Mesenteric fat pad (tissue), 1 donor: ENCODE results near the gene SUMO3. TPM values are rescaled to one million over a fixed set of nuclear protein-coding genes. Genes with fewer than 3 reads are reported as not detected.

Experiments used
- DNase-seq: peaks from one replicate; pipeline ENCODE4 v3.0.0-alpha.2; 2020; ENCODE audit warnings: low spot score
- total RNA-seq: library from RNA; stranded (reverse); fragmentation: NEBNext Ultra II Directional; extraction: Animal tissue kit (Norgen Biotek cat#: 25700); gene quantifications from one replicate; pipeline ENCODE4 v1.2.1, GENCODE V29; 2021
- donor health status: DM: yes; HTN: yes; CAD: no.

SUMO3 gene
- total RNA-seq, 1 donor from 2014 or later: 82.2 TPM

DNA sequence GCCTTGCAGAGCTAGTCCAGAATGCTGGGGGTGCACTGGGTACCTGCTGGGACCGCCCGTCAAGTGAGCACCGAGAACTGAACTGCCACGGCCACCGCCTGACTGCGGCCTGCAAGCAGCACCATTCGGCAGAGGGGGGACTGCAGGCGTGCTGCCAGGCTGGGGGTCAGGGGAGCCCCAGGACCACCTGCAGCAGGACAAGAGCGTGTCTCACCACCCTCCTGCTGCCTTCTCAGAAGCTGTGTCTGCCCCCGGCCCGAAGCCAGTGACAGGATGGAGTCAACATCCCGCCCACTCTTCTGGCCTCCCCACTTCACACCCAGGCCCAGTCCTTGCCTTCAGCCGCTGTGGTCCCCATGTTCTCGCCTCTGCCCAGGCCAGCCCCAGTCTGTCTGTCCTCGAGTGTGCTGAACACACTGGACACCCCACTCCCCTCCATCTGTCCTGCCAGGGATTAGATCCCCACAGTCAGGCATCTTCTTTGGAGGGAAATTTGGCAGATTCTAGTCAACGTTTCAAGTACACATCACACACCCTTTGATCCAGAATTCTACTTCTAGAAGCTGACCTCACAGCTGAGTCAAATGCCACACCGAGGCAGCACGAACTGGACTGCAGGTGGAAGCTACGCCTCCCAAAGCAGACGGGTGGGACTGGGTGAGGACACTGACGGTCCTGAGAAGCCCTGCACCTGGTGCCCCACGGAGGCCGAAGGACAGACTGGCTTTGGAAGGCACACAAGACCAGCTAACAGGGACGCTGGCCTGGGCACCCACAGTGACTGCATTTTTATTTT lies 29.6 kb upstream of the SUMO3 start:
- DNase-seq: peak; percentile 85

DNA sequence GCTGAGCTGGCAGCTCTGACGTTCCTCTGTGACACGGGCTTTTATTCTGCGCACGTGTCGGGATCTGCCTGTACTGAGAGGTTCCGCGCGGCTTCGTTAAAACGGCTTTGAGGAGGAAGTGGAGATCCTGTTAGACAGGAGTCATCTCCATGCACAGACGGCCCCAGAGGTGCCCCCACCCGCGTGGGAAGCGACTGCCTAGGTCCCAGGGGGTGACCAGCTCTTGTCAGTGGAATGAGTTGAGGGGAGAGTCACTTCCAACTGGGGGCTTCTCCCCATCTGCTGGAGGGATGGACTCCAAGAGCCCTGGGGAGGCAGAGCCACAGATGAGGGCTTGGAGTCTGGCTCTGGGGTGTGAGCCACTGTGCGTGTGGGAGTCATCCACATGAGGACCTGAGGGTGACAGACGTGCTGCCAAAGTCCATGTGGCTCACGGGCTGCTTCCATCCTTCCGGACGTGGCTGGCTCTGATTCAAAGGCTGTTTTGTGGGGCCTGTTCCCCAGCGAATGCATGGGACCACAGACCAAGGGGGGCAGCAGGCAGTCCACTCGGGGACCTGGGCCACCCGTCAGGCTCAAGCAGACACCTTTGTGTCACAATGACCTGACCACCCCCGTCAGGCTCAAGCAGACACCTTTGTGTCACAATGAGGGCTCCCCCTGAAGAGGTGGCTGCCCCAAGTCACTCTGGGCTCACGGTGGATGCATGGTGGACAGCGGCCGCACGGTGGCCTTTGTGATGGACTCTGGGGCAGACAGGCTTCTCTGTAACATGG lies 28.8 kb upstream of the SUMO3 start:
- peak; percentile 91 for DNase-seq

DNA sequence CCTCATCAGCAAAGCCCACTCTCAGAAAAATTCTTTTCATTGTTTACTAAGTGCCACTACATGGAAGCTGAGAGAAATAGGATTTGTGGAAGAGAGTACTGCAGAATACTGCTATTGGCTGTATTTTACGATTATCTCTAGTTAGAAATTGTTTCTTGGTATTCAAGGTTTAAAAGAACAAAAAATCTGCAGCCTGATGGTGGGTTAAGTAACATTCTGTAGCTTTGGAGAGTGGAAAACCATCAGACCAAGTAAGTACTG lies 28.3 kb upstream of the SUMO3 start:
- no peak for DNase-seq

DNA sequence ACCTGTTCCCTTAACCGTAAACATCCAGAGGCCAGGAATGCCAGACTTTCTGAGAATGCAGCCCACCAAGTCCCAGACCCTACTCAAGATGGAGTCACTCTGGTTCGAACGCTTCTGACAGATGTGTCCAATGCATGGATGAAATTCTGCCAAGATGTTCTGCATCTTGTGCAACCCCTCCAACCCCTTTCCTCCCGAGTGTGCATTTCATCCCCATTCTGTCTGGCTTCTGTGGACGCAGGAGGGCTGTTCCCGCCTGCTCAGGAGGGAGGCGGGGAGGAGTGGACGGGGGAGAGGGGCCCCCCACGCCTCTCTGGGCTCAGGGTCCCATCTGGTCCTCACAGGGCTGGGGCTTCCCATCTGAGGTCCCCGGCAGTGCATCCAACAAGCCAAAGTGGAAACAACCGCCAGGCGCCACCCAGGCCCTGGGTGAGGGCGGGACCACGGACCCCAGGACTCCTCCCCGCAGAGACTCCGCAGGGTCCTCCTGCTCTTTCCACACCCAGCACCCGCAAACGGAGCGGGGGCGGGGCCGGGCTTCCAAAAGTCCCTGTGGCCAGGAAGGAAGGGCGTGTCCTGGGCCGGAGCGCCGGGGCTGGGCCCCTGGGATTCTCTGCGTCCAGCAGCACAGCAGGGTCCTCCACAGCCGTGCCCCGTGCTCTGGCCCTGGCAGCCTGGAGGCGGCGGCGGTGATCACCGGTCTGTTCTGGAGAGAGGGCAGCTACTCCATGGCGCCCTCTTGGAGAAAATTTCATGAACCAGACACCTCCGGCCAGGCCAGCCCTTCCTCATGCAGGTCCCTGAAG lies 27.8 kb upstream of the SUMO3 start:
- peak; percentile 91 for DNase-seq

DNA sequence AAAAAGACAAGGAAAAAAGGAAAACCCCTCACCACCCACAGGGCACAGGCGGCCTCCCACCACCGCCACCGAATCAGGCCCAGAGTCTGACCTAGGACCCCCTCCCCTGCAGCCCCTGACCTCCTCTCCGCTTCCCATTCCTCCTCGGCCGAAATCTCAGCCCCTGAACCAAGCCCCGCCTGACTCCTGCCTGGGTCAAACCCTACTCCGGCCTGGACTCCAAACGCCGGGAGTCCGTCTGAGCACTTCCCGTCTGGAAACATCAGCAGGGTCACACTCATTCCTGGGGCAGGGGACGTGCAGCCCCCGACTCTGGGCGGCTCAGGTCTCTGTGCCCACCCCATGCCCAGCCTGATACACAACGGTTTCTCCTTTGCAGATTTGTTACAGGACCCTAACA lies 26.4 kb upstream of the SUMO3 start:
- DNase-seq: peak; percentile 84

DNA sequence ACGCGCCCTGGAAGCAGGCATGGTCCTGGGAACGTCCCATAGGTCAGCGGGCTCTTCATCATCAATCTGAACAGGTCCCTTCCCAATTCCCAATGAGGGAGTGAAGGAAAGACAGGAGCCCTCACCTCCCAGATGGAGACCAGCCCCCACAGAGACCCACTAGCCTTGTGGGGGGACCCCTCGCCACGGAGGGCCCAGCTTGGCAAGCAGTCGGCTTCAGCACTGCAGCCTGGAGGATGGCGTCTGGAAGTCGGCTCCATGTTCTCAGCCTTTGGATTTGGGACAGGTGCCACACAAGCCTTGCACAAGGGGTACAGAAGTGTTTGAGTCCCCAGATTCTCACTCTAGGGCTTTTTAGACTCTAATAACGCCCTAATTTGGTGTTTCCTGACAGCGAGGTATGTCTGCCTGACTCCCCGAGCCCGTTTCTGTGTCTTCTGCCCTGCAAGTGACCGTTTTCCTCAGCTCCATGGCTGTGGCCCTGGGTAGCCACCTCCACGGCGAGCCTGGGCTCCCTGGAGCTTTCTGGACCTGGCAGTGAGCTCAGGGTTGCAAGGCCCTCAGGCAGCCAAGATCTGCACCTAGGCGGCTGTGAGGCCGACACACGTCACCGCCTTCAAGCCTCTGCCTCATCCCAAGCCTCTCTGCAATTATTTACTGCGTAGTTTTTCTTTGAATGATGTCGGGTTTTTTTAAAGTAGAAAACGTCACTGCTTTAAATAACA lies 25.0 kb upstream of the SUMO3 start:
- DNase-seq: peak; percentile 60

DNA sequence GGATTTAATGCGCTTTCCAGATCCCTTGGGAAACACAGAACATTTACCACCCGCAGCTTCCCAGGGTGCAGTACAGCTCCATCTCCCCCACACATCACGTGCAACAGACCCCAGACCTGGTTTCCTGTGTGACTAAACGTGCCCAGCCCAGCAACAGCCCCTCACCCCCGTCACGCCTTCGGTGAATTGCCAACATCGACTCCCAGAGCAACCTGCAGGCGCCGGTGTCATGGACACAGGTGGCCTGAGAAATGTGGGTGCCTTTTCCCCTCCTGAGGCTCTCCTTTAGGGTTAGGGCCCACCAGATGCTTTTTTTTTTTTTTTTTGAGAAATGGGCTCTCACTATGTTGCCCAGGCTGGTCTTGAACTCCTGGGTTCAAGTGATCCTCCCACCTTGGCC lies 24.2 kb upstream of the SUMO3 start:
- no peak for DNase-seq

DNA sequence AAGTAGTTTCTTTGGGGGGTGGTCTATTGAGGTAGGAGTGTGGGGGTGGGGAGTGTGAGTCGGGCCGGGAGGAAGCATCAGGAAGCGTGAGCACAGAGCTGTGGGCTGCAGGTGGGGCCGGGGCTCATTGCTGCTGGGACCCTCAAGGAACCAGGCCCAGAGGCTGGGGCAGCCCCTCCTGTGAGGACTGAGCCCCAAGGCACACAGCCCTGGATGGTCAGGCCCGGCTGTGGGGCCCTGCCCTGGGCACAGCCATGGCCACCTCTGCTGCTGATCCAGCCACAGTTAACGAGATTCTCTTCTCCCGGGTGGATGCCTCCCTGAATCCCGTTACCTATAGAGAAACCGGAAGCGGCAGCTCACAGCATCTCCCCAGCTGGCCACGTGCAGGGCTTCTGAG lies 22.9 kb upstream of the SUMO3 start:
- DNase-seq: peak; percentile 68

DNA sequence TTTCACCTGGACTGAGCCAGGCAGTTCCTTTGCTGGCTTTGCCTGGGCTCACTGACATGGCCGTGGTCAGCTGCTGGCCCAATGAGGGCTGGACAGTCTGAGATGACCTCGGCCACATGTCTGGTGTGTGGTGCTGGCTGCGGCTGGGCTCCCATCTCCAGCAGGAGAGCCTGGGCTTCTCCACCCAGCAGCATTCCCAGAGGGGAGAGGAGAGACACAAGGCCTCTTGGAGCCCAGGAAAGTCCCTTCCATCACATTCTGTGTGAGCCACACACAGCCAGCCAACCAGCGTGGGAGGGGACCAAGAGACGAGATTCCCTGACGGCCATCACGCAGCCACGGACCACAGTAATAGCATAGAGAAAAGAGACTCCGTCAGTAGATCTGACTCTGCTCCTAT lies 21.1 kb upstream of the SUMO3 start:
- peak; percentile 60 for DNase-seq

DNA sequence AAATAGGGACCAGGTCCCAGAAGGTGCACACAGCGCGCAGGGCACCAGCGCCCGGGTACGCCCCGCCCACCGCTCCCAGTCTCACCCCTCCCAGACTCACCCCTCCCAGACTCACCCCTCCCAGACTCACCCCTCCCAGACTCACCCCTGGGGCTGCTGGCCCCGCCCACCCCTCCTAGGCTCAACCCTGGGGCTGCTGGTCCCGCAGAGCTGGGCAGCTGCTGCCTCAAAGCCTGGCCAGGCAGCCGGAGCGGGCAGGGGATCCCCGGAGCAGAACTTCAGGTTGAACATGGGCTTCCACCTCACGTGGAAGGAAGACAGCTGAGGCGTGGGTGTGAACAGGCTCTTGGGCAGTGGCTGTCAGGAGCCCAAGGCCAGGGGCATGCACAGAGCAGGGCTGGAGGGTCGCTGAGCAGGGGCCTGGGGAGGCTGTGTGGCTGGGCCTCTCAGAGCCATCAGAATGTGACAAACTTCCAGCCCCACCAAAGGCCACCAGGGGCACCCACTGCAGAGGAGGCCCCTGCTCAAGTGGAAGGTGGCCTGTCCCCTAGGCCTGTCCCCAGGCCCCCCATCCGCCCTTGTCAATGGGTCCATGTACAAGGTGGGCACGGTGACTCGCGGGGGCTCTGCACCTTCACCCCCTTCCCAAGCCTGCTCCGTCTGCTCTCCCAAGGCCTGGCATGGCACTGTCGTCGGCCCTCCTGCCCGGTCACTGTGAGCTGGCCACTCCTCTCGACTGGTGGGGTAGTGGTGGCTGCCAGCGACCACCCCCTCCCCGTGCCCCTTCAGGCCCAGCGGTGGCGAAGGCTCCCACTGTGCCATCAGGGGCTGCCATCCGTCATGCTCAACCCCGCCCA lies 20.4 kb upstream of the SUMO3 start:
- peak; percentile 84 for DNase-seq

DNA sequence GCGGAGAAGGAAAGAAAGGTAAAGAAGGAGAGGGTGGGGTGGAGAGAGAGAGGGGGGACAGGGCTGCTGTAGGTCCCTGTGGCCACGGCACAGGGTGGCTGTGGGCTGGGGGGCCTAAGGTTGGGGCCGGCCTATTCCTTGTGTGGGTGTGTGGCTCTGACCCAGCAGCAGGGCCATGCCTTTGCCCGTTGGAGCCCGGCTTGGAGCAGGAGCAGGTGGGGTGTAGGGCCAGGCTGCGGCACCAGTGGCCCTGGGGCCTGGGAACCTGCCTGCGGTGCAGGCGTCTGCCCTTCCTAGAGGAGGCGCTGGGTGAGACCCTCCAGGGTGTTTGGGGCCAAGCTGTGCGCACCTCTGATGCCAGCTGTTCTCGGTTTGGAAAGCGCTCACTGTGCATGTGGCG lies 19.7 kb upstream of the SUMO3 start:
- peak; percentile 49 for DNase-seq

DNA sequence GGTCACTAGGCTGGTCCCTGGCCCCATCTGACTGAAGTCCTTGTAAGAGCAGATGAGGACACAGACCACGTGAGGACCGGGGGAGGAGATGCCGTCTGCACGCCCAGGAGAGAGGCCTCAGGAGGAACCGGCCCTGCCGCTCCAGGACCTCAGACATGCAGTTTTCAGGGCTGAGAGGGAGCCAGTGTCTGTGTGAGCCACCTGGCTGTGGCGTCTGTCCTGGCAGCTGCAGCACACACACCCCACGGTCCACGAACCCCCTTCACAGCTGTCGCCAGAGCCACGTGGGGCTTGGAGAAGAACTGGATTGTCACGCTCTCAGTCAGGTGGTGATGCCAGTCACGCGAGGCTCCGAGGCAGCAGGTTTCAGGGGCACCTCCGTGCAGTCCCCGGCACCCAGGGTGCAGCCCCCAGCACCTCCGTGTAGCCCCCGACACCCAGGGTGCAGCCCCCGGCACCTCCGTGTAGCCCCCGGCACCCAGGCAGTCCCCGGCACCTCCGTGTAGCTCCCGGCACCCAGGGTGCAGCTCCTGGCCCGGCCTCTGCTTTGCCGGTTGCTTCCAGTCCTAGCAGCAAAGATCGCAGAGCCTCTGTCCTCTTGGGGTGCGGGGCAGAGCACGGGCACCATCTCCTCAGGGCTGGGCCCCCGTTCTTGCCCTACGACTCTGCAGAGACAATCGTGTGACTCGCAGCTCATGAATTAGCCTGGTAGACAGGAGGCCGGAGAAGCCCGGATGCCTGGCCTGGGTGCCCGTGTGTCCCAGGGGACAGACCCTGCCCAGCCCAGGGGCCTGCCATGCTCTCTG lies 19.0 kb upstream of the SUMO3 start:
- peak; percentile 86 for DNase-seq

DNA sequence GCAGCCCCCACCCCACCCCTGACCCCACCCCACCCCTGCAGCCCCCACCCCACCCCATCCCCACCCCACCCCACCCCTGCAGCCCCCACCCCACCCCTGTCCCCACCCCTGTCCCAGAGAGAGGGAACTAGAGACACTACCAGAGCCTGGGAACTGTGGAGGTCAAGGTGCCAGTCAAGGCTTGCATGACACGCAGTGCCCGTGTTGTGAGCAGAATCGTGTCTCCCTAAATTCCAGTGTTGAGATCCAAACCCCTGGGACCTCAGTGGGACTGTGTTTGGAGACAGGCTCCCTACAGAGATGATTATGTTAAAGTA lies 18.4 kb upstream of the SUMO3 start:
- no peak for DNase-seq

DNA sequence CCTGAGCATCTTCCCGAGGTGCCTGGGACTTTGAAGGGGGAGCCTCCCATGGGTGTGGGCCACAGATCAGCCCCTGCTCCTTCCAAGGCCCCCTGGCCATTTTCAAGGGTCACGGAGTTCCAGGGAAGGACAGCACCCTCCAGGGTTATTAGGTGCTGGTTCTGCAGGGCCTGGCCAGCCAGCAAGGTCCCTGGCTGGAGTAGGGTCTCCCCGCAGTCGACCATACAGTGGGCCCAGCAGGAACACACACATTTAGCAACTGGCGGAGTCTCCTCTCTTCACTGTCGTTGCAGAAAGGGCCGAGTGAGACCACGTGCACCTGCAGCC lies 17.7 kb upstream of the SUMO3 start:
- DNase-seq: peak; percentile 65

DNA sequence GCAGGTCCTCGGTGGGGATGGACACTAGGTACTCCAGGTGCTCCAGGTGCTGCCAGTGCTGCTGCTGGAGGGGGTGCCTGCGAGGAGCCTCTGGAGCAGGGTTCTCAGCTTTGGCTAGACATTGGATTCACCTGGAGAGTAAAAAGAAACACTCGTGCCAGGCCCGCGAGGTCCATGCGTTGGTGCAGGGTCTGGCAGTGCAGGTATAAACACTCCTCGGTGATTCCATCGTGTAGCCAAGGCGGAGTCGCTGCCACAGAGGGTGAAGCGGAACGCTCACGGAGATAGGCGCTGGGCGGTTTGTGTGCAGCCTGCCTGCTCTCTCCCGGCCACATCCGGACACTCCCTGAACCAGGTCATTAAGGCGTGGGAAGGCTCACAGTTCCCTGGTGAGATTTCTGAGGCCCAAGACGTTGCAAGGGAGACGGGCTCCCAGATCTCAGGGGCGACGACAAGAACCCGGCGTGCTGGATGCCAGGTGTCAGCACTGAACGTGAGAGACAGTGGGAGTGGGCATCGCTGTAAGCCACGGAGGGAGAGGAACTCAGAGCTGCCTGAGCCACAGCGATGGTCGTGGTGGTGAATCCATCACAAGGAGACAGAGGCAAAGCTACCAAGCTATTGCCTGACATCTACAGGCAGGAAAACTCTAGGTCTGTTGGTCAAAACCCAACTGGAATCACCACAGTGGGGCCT lies 17.2 kb upstream of the SUMO3 start:
- DNase-seq: peak; percentile 89

DNA sequence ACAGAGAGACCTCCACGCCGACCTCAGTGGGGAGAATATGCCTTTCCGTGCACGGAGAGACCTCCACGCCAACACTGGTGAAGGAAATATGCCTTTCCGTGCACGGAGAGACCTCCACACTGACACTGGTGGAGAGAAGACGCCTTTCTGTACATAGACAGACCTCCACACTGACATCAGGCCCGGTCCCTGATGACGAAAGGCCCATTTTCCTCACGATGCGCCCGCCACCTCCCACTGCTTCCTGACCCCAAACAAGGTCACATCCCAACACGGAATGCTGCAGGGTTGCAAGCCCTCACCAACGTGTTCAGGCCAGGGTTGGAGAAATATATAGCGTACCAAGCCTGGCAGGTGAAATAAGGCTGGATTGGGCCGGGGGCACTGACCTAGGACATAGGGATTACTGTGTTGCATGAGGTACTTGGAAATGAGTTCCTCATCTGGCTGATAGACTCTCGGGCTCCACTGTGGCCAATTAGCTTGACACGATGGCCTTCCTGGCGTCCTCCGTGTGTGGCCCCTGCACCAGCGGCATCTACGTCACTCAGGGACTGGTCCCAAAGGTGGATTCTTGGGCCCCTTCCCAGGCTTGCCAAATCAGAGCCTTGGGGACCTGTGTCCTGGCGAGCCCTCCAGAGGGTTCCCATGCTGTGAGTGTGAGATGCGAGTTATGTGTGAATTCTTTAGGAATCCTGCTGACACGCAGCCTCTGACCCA lies 16.5 kb upstream of the SUMO3 start:
- peak; percentile 47 for DNase-seq

DNA sequence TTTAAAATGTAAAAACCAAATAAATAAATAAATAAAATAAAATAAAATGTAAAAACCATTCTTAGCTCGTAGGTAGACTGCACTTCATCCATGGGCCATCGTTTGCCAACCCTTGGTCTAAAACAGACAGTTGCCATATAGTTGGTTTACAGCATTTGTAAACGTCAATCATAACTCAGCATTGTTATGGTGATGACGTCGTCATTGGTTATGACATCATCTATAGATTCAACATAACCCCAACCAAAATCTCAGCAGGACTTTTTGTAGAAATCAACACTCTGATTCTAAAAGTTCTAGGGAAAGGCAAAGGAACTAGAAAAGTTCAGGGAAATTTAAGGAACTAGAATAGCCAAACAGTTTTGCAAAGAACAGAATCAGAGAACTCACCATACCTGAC lies 15.8 kb upstream of the SUMO3 start:
- DNase-seq: no peak

DNA sequence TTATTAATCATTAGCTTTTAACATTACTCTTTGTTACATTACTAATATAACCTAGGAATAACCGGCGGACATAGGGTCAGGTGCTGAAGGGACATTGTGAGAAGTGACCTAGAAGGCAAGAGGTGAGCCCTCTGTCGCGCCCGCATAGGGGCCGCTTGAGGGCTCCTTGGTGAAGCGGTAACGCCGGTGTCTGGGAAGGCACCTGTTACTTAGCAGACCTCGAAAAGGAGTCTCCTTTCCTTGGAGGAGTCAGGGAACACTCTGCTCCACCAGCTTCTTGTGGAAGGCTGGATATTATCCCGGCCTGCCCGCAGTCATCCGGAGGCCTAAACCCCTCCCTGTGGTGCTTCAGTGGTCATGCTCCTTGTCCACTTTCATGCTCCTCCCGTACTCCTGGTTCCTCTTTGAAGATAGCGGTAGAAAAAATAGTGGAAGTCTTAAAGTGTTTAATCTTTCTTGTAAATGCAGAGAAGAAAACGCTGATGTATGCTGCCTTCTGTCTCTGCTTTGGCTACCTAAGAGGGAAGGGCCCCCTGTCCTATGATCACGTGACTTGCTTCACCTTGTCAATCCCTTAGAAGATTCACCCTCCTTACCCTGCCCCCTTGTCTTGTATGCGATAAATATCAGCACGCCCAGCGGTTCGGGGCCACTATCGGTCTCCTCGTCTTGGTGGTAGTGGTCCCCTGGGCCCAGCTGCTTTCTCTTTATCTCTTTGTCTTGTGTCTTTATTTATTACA lies 14.8 kb upstream of the SUMO3 start:
- DNase-seq: peak; percentile 43
